Gastrocnemius medialis (tissue), 4 donors: ENCODE measurements around the gene INTS7. TPM values are rescaled to one million over a fixed set of nuclear protein-coding genes. Genes with fewer than 3 reads are reported as not detected.

ENCODE experiments used
- ATAC-seq, 2 donors: fragments of 150-250 bp; one replicate each; pipeline ENCODE4 v1.9.1; 2016
- DNase-seq, 2 donors: peaks; one replicate each; pipeline ENCODE4 v3.0.0-alpha.2; 2019
- H3K27ac ChIP-seq, 4 donors: fragments of 200-600 bp; sonication (generic); 1 replicate in 1 of 4; 2 replicates in 3 of 4; pipeline ENCODE4 v1.5.1; 2016 to 2018; ENCODE audit warnings: mild to moderate bottlenecking in 2 of 4, moderate library complexity in 1 of 4
- H3K27me3 ChIP-seq, 3 donors: fragments of 200-600 bp; sonication (generic) in 2 of 3; 1 replicate in 1 of 3; 2 replicates in 2 of 3; pipeline versions ENCODE4 v1.5.1 to v1.6.0; 2016 to 2019; ENCODE audit warnings: mild to moderate bottlenecking in 1 of 3, moderate library complexity in 1 of 3
- H3K36me3 ChIP-seq, 2 donors: fragments of 200-600 bp; sonication (generic) in 1 of 2; one replicate each; pipeline ENCODE4 v1.5.1; 2017 to 2018
- H3K4me1 ChIP-seq, 2 donors: fragments of 200-600 bp; sonication (generic) in 1 of 2; one replicate each; pipeline ENCODE4 v1.5.1; 2016 to 2017; ENCODE audit warnings: mild to moderate bottlenecking in 2 of 2
- H3K4me3 ChIP-seq, 4 donors: fragments of 200-600 bp; sonication (generic) in 3 of 4; 1 replicate in 1 of 4; 2 replicates in 3 of 4; pipeline ENCODE4 v1.5.1; 2016 to 2019; ENCODE audit warnings: mild to moderate bottlenecking in 2 of 4
- H3K9me3 ChIP-seq, 3 donors: fragments of 200-600 bp; sonication (generic) in 2 of 3; 1 replicate in 1 of 3; 2 replicates in 2 of 3; pipeline ENCODE4 v1.5.1; 2016 to 2019
- POLR2A ChIP-seq, 2 donors: fragments of 450-650 bp; IDR thresholded peaks; one replicate each; pipeline ENCODE4 v1.6.1; 2017; ENCODE audit warnings: antibody characterized with exemption in 2 of 2, mild to moderate bottlenecking in 2 of 2, moderate library complexity in 2 of 2
- in situ Hi-C, 4 donors: fragments of 200-750 bp; cut with MboI; loops; one replicate each; pipeline versions ENCODE4 v1.15.0 to v1.8.0; 2017; ENCODE audit warnings: low sequenced_read_pairs in 4 of 4
- intact Hi-C: fragments of 100-400 bp; cut with DNase I; formaldehyde crosslinking; loops from one replicate; pipeline ENCODE4 v1.15.1; 2023; ENCODE audit warnings: low total_unique reads
- total RNA-seq, 4 donors: library from RNA; depleted of rRNA; stranded (reverse); fragments of >200 nt; gene quantifications; one replicate each; pipeline versions ENCODE4 v1.1.0 to v1.2.3, GENCODE V29; 2016
- TF ChIP-seq, protein P1 (sequence below), 5 experiments: fragments of 450-650 bp in 3 of 5; fragments of 200-600 bp in 2 of 5; sonication (generic) in 2 of 5; IDR thresholded peaks in 4 of 5; conservative IDR thresholded peaks in 1 of 5; 1 replicate in 4 of 5; 2 replicates in 1 of 5; pipeline ENCODE4 v1.5.1; 2016 to 2019; ENCODE audit warnings: antibody characterized with exemption in 5 of 5, mild to moderate bottlenecking in 3 of 5, moderate library complexity in 3 of 5

INTS7 gene
- total RNA-seq, 4 donors from 2014 or later, result 4.0 to 8.0 (median 6.6) TPM

- TF ChIP-seq POLR2A (IDR thresholded peaks at IDR 0.05), result no peak
- TF ChIP-seq, protein P1, sequence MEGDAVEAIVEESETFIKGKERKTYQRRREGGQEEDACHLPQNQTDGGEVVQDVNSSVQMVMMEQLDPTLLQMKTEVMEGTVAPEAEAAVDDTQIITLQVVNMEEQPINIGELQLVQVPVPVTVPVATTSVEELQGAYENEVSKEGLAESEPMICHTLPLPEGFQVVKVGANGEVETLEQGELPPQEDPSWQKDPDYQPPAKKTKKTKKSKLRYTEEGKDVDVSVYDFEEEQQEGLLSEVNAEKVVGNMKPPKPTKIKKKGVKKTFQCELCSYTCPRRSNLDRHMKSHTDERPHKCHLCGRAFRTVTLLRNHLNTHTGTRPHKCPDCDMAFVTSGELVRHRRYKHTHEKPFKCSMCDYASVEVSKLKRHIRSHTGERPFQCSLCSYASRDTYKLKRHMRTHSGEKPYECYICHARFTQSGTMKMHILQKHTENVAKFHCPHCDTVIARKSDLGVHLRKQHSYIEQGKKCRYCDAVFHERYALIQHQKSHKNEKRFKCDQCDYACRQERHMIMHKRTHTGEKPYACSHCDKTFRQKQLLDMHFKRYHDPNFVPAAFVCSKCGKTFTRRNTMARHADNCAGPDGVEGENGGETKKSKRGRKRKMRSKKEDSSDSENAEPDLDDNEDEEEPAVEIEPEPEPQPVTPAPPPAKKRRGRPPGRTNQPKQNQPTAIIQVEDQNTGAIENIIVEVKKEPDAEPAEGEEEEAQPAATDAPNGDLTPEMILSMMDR (IDR thresholded peaks at IDR 0.05 in 4 of 5, conservative IDR thresholded peaks at IDR 0.05 in 1 of 5), result no peak
- no peak for DNase-seq
- no peak overlapping the region for H3K27ac ChIP-seq
- intact Hi-C loops (no loop called here), in situ Hi-C loops (no loop called here)
- H3K4me1 ChIP-seq, result no peaks in the 10 kb centered on the region
- peaks cover 0 to 21% of the 10 kb centered on the region in 2 donors for H3K36me3 ChIP-seq
- H3K4me3 ChIP-seq, result no peak overlapping the region
- ATAC-seq, result no peak
- H3K27me3 ChIP-seq, result no peaks in the 10 kb centered on the region
- no peaks in the 10 kb centered on the region for H3K9me3 ChIP-seq
Measured at GRCh38 chr1:211985556-211986264, 49.6 kb downstream of the INTS7 start.

GRCh38 chr1:211978596-211978995 lies 56.8 kb downstream of the INTS7 start:
- TF ChIP-seq POLR2A (IDR thresholded peaks at IDR 0.05), result no peak
- TF ChIP-seq, protein P1 (IDR thresholded peaks at IDR 0.05 in 4 of 5, conservative IDR thresholded peaks at IDR 0.05 in 1 of 5), result no peak
- in situ Hi-C loops (no loop called here), intact Hi-C loops (no loop called here)
- Histone ChIP-seq H3K9me3 (no peaks in the 10 kb centered on the region), H3K4me3 (no peak overlapping the region), H3K27ac (no peak overlapping the region), H3K27me3 (no peaks in the 10 kb centered on the region), H3K36me3 (peaks cover 0 to 9% of the 10 kb centered on the region in 2 donors), H3K4me1 (no peaks in the 10 kb centered on the region)
- DNase-seq (no peak), ATAC-seq (no peak)

GRCh38 chr1:211975152-211975941 lies 60.0 kb downstream of the INTS7 start:
- ATAC-seq, result no peak
- H3K27me3 ChIP-seq, result no peaks in the 10 kb centered on the region
- peaks cover 0 to 9% of the 10 kb centered on the region in 2 donors for H3K36me3 ChIP-seq
- in situ Hi-C loops, result no loop called here
- intact Hi-C loops, result no loop called here
- TF ChIP-seq, protein P1 (IDR thresholded peaks at IDR 0.05 in 4 of 5, conservative IDR thresholded peaks at IDR 0.05 in 1 of 5), result no peak
- no peak for TF ChIP-seq POLR2A (IDR thresholded peaks at IDR 0.05)
- no peak overlapping the region for H3K4me3 ChIP-seq
- no peaks in the 10 kb centered on the region for H3K9me3 ChIP-seq
- no peak overlapping the region for H3K27ac ChIP-seq
- no peaks in the 10 kb centered on the region for H3K4me1 ChIP-seq
- DNase-seq, result no peak

DNA sequence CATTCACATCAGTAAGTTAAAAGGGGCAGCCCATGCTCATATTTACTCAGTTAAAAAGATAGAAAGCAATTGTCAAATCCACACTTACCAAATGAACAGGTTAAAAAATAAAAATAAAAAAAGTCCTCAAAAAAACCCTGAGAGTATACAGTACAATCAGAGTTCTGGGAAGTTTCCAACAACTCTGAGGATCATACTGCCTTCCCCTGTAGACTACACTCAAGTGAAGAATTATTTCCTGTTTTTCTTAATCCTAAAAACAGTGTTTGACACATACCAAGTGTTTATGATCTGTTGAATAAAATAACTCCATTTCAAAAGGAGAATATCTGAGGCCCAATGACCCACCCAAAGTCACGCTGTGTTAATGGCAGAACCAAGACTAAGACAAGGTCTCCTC lies 61.8 kb downstream of the INTS7 start:
- ATAC-seq (no peak), DNase-seq (no peak)
- TF ChIP-seq POLR2A (IDR thresholded peaks at IDR 0.05), result no peak
- TF ChIP-seq, protein P1 (IDR thresholded peaks at IDR 0.05 in 4 of 5, conservative IDR thresholded peaks at IDR 0.05 in 1 of 5), result no peak
- in situ Hi-C loops, result no loop called here
- no peak overlapping the region for H3K4me3 ChIP-seq
- H3K27ac ChIP-seq, result no peak overlapping the region
- H3K27me3 ChIP-seq, result no peaks in the 10 kb centered on the region
- intact Hi-C loops, result no loop called here
- H3K9me3 ChIP-seq, result no peaks in the 10 kb centered on the region
- H3K36me3 ChIP-seq, result peaks cover 0 to 9% of the 10 kb centered on the region in 2 donors
- no peaks in the 10 kb centered on the region for H3K4me1 ChIP-seq
